GM18511 (cell line): ENCODE measurements around the gene MICALL1.

Experiments
- ATAC-seq: cut with Tn5 transposase; IDR thresholded peaks from one replicate; pipeline ENCODE4 v1.9.1; 2021; ENCODE audit warnings: mild to moderate bottlenecking, moderate library complexity; ENCODE audit not compliant: unreplicated experiment

The MICALL1 gene

DNA sequence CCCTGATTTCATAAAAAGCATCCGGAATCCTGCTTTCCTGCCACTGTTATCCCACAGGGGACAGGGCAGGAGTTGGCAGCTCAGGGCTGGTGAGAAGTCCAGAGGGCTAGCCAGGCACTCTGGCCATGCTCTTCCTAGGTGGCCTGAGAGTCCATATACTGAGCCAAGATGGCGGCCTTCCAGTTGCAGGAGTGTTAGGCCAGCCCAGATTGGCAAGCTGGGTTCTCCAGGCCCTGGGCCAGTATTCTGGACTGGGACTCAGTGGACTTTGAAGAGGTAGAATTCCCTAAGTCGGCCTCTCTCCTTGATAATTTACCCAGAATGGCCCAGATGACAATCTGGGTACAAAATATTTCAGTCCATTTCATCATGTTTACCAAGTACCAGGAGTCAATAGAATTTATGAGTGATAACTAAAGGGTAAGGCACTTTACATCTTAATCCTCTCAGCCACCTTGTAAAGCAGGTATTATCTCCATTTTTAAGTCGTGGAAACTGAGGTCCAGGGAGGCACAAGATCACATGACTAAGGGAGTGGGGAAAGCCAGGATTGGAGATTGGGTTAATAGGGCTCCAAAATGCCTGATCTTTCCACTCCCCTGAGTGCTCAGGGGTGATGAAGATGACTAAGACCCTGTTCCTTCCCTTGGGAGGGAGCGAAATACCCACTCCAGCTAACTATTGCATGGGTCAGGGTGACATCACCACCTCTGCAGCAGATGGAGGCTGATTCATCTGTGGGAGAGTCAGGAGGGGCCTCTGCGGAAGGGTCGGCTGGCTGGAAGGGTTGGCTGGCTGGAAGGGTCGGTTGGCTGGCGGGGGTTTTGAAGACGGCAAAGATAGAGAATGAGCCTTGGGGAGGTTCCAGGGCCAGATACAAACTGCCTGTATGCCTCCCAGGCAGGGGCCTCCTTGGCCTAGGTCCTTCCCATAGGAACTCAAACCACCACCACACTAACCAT lies 1.2 kb upstream of the MICALL1 start:
- no peak for ATAC-seq

DNA sequence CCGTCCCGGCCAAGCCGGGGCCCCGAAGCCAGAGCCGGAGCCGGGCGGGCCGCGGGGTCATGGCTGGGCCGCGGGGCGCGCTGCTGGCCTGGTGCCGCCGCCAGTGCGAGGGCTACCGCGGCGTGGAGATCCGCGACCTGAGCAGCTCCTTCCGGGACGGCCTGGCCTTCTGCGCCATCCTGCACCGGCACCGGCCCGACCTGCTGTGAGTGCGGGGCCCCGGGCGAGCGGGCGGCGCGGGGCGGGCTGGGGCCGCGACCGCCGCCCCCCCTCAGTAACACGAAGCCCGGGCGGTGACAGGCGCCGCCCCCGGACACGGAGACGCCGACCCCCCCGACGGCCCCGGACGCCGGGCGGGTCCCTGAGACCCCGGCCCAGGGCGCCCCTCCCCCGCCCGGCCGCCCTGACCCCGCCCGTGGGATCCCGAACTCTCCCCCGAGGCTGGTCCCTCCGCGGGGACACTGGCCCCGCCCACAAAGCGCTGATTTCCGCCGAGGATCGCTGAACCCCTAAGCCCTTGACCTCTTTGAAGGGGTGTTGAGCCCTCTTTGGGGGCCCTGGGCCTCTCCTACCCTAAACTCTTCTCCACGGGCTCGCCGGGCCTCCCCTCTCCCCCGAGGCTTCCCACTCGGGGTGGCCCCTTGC lies 389 bp downstream of the MICALL1 start:
- ATAC-seq: peak; percentile 38

DNA sequence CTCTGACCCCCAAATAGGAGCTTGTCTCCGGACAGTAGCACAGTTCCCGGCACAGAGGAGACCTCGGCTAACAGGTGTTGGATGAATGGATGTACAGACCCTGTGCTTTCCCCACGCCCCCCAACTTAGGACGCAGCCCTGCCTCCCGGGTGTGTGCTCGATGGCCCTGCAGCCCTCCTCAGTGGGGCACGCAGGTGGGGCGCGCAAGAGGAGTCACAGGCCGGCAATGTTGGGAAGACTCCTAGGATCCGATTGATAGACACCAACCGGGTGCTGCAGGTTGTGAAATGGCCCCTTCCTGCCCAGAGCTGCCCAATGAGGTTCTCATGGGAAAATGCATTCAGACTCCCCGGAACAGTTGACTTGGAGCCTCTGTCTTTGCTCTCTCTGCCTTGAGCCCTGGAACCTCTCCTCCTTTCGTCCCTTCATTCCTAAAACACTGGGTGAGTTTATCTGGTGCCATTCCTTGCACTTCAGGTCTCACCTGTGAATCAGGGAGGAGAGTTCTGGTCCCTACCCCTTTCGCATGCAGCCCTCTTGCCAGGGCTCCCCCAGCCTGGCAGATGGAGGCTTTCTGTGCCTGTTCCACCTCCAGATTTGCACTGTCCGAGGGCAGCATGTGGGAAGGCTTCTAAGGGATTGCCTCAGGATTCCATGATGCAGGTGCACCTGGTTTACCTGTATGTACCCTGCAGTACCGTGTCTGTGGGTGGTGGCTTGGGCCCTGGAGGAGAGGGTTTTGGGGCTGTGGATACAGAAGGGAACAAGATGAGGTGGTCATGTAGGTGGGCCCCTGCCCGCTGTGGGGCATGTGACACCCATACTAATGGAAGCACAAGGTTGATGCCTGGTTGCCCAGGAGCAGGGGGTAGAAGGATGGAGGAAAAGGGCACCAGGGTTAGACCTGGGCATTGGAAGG lies 1.2 kb downstream of the MICALL1 start:
- ATAC-seq: no peak

DNA sequence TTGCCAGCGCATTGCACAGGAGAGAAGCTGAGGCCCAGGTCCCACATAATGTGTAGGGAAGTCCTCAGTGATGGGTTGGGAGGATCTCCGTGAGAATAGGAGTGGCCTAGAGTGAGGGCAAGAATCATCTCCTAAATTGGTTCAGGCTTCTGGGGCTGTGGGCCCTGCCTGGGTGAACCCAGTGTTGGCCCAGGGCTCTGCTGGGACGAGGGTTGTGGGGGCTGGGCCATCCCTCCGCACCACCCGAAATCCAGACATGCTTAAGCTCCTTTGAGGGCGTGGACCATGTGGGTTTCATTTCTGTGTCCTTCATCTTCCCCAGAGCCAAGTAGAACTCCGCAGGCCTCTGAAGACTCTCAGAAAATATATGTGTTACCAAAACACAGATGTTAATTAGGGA lies 3.7 kb downstream of the MICALL1 start:
- ATAC-seq: no peak

DNA sequence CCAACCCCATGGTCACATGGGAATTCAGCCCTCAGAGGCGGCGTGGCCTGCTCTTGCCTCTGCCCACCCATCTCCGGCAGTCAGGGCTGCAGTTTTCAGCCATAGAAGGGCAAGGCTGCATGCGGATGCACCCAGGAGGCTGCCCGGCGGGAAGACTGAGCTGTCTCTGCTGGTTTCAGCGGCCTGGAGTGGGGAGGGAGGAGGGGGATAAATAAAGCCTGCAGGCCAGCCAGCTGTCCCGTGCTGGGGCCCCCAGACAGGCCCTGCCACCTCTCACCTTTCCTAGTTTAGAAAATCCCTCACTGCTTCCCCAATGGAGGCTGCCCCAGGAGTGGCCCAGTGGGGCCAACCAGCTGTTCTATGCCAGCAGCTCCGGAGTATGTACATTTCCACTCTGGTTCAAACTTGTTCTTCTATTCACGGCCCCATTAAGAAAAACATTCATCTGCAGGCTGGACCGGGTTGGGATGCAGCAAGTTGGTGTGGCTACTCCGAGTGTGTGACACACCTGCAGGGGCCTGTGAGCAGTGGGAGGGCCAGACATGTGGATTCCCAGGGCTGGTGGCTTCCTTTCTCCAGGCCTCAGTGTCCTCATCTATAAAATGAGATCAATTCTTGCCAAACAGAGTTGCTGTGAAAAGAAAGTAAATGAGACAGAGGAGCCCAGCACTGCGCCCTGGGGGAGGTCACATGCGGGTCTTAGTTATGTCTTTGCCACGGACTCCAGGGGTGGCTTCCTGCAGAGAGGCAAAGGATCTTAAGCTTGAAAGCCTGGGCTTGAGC lies 5.0 kb downstream of the MICALL1 start:
- ATAC-seq: no peak

DNA sequence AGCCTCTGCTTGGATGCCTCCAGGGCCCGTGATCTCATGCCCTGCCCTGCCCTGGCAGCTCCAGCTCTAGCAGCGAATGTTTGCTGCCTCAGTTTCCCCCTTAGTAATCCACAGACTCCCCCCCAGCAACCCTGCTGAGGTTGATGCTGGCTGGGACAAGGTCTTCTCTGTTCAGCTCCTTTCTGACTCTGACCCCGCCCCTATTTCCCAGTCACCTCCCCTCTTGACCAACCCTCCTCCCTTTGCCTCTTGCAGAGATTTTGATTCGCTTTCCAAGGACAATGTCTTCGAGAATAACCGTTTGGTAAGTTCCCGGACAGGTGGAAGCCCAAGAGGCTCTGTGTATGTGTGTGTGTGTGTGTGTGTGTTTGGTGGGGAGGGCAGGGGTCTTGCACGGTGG lies 5.6 kb downstream of the MICALL1 start:
- no peak for ATAC-seq

DNA sequence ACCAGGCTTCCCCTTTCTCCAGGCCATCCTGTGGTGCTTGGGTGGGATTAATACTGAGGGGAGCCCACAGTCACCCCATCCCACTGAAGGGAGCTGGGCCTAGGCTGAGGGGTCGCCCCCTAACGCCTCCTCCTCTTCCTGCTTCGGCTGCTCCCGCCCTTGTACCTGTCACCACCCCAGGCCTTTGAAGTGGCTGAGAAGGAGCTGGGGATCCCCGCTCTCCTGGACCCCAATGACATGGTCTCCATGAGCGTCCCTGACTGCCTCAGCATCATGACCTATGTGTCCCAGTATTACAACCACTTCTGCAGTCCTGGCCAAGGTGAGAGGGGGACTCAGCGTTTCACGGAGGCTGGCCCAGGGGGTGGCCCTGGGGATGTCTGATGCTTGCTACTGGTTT lies 6.1 kb downstream of the MICALL1 start:
- ATAC-seq: no peak

DNA sequence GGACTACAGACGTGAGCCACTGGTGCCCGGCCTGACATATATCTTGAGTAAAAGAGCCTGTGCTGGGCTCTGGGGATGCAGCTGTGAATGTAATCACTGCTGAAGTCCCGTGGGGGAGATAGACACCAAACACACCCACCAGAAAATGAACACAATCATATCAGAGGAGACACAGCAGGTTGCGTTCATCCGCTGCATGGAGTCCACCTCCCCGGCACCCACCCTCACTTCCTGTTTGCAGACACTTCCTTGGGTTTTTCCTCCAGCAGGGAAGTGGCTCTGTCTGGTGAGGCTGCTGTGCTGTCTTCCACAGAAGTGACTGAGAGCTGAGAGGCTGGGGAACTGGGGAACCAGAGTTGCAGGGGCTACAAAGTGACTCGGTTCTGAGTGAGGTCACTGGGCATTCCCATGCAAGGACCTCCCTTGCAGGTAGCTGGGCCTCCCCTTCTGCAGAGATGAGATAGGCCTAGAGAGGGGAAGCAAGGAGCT lies 7.2 kb downstream of the MICALL1 start:
- no peak for ATAC-seq

DNA sequence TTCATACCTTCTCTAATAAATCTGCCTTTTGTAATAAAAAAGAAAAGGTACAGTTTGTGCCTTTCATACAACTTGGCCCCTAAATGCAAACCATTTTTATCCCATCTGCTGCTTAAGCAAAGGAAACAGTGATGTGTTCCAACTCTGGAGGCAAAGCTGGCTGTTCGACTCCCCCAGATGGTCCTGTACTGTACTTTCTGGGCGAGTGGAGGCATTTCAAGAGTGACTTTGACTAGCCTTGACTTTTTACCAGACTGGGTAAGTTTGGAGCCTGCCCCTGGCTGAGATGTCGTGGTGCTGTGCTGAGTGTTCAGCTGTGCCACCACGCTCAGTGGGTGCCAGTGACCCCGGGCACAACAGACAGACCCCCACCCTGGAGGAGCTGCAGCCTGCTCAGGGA lies 10.2 kb downstream of the MICALL1 start:
- no peak for ATAC-seq

DNA sequence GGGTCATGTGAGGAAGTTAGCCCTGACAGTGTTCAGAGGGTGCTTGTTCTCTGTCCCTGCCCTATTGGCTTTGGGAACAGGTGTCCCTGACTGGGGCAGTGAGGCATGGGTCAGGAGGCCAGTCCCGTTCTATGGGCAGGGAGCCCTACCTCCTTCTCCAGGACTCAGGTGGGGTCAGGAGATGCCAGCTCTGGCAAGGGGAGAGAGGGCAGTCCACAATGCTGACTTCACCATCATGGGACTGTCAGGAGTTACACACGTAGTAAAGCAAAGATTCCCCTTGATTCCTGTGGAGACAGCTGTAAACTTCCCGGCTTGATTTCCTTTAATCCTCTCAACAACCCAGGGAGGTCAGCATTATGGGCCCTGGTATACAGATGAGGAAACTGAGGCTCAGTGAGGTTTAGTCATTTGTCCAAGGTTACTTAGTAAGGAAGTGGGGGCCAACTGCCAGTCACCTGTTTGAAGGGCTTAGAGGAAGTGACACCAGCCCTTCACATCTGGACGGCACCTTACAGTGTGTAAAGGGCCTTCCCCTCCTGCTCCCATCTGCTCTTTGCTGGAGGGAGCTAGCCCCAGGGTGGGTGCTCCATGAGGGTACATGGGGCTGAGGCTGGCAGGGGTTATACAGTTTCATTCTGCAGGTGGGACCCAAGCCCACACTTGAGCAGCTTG lies 11.9 kb downstream of the MICALL1 start:
- ATAC-seq: no peak

DNA sequence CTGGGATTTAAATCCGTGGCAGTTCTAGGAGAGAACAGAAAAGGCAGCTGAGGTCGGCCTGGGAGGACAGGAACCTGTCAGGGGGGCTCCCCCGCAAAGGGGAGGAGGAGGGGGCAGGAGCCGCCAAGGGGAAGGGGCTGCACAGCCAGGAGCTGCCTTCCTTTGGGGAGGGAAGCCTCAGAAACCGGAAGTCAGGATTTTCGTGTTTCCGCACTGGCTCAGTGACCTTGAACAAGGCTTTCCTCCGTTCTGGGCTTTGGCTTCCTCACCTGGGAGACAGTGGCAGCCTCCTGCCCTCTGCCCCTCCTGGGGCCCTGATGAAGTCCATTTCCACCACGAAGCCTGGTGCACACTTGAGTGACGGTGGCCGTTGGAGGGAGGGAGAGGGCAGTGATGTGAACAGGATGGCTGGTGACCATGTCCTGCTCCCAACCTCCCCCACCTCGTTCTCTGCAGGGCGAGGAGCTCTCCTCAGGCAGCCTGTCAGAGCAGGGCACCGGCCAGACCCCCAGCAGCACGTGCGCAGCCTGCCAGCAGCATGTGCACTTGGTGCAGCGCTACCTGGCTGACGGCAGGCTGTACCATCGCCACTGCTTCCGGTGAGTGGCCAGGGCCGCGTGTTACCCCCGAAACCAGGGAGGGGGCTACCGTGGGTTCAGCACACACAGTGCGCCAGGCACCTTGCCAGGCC lies 12.6 kb downstream of the MICALL1 start:
- ATAC-seq: no peak

DNA sequence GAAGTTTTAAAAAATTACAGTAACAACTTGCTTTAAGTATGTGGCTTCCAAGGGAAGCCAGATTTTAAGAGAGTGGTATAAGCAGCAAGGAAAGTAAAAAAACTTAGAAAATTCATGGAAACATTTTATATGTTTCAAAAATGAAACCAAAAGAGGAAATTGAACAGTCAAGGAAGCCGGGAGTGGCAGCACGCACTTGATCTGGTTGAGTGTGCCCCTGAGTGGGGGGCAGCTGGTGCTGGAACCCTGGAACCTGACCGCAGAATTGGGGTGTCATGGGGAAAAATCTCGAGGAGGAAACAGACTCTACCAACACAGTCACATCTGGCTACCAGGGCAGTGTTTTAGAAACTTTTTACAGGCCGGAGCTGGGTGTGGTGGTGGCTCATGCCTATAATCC lies 14.0 kb downstream of the MICALL1 start:
- ATAC-seq: no peak

DNA sequence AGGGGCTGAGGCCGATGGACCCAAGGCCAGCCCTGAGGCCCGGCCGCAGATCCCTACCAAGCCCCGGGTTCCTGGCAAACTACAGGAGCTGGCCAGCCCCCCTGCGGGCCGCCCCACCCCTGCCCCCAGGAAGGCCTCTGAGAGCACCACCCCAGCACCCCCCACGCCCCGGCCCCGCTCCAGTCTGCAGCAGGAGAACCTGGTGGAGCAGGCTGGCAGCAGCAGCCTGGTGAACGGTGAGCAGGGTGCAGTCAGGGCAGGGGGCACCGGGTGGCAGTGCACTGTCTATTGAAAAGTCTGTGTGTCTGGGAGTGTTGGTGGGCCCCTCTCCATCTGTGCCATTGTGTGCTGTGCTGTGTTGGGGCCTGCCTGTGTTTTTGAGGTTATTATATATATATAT lies 16.1 kb downstream of the MICALL1 start:
- ATAC-seq: no peak

DNA sequence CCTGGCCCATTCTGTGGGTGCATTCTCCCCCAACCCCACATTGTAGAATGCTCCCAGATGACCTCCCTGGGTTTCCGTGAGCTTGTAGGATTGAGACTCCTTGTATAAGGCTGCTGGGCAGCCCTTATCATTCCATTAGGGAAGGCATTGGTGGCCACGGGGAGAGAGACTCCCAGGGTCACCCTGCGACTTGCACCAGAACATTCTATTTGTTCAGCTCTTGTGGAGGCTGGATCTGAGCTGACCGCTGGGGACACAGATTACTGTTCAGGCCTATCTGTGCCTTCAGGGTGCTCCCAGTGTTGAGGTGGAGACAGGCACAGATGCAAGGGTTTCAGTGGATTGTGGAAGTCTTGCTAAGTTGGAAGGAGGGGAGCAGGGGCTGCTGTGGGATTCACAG lies 17.8 kb downstream of the MICALL1 start:
- no peak for ATAC-seq

DNA sequence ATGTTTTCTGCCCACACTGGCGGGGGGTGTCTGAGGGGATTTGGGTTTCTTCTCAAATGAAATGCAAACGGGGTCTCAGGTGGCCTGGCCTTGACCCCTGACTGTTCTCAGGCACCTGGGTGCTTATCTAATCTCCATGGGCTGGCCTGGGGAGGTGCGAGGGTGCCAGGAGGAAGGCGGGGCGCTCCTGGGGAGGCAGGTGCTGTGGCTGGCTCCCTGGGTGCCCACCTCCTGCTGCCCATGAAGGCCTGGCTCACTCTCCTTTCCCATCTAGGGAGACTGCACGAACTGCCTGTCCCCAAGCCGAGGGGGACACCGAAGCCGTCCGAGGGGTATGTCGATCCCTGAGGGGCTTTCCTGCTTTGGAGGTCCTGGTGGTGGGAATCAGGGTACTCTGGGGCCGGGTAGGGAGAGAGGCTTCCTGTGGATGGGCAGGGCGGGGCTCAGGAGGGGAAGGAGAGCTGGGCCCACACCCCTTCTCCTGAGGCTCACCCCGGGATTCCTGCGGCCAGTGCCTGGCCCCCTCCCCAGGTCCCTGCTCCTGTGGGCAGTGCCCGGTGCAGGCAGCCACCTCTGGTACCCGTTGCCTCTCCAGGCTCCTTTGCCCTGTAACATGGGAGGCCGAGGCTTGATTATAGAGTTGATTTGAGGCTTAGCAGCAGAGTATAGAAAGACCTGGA lies 18.4 kb downstream of the MICALL1 start:
- ATAC-seq: no peak

DNA sequence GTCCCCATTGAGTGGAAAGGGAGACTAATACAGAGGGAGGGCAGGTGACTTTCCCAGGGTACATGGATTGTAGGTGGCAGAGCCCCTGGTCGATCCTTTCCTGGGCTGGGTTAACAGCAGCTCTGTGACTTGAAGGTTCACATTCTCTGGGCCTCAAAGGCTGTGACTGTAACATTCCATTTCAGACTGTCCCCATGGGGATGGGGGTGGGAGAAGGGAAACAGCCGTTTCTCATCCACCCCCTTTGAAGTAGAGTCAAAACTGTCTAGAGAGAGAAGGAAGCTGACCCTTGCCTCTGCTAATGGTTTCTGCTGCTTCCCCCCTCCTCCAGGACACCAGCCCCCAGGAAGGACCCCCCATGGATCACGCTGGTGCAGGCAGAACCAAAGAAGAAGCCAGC lies 19.2 kb downstream of the MICALL1 start:
- ATAC-seq: no peak

DNA sequence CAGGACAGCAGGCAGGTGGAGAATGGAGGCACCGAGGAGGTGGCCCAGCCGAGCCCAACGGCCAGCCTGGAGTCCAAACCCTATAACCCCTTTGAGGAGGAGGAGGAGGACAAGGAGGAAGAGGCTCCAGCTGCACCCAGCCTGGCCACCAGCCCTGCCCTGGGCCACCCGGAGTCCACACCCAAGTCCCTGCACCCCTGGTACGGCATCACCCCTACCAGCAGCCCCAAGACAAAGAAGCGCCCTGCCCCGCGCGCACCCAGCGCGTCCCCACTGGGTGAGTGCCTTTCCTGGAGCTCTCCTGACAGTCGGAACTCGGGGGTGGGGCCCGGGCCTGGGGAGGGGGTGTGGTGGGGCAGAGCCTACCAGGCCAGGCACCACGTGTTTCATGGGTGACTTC lies 19.7 kb downstream of the MICALL1 start:
- ATAC-seq: no peak

DNA sequence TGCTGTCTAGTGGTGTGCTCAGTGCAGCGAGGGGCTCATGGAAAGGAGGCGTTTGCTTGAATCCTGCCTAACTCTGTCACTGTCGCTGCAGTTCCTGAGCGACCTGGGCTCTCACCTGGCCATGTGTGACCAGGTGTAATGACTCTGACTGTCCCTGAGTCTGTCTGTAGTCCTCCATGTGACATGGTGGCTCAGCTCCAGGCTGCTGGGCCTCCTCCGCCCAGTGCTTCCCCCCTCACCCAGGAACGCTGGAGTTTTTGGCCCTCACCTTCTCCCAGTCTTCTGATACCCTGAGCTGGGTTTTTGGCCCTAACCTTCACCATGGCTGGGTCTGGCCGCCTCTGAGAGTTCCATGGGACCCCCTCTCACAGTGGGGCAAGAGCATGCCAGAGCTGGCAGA lies 20.3 kb downstream of the MICALL1 start:
- no peak for ATAC-seq
